Measurements from ENCODE around the gene INPP5K.

GRCh38 chr17:1512351-1512750 is 4.1 kb downstream of the INPP5K start:
- TF ChIP-seq GATA2 (IDR thresholded peaks at IDR 0.05; ENCODE audit: low read depth, low read length): no peak
- no peak for TF ChIP-seq GATA3 (IDR thresholded peaks at IDR 0.05; ENCODE audit: low read depth, low read length)

Data from SH-SY5Y (cell line).